HepG2 (cell line): ENCODE data around the gene CNTRL. TPM values are rescaled to one million over a fixed set of nuclear protein-coding genes. Genes with fewer than 3 reads are reported as not detected.

Experiments
- ATAC-seq: fragments of 200-7000 bp; cut with Tn5 transposase; 3 replicates; pipeline ENCODE4 v1.9.1; 2020; ENCODE audit warnings: mild to moderate bottlenecking, moderate library complexity
- BruUV-seq: library from RNA; stranded (reverse); fragments of 400-500 nt; replicated peaks from 2 replicates; lab custom pipeline; 2021; lab: Mats Ljungman, UMichigan
- CTCF ChIA-PET: fragments of 300-600 bp; formaldehyde crosslinking; extraction: SDS; loops from one replicate; lab custom pipeline; 2021; ENCODE audit warnings: low total read pairs, inconsistent platforms, low intra/inter-chr PET ratio; lab: Yijun Ruan, JAX
- POLR2A ChIA-PET: fragments of 350-600 bp; sonication (Branson Sonifier 250); formaldehyde crosslinking; loops from one replicate; lab custom pipeline; 2020; ENCODE audit warnings: antibody characterized with exemption, inconsistent platforms; lab: Yijun Ruan, JAX
- DNase-seq: peaks from one replicate; pipeline ENCODE4 v3.0.0-alpha.2; 2015; ENCODE audit warnings: low spot score
- FAIRE-seq: peaks from 3 replicates; lab custom pipeline; 2011; peaks lifted over from hg19 to GRCh38; lab: Jason Lieb, UNC
- H2AFZ ChIP-seq: one replicate; pipeline ENCODE4 v1.6.1; 2011; ENCODE audit warnings: low read length, inconsistent platforms
- H3K27ac ChIP-seq: fragments of 300-600 bp; 3 replicates; pipeline ENCODE4 v1.8.0; 2011; ENCODE audit warnings: mixed run types, mild to moderate bottlenecking, mixed read lengths, low read length, inconsistent platforms; ENCODE audit not compliant: insufficient read depth; ENCODE audit errors: extremely low read length
- H3K27me3 ChIP-seq, 2 experiments: fragments of 200-600 bp in 1 of 2; 2 replicates in 1 of 2; 3 replicates in 1 of 2; pipeline versions ENCODE4 v1.6.0 to v1.8.0; 2011; ENCODE audit warnings: low read length in 2 of 2, mild to moderate bottlenecking in 2 of 2, moderate library complexity in 2 of 2, inconsistent platforms in 1 of 2; ENCODE audit not compliant: insufficient read depth in 2 of 2, control insufficient read depth in 1 of 2
- H3K36me3 ChIP-seq, 2 experiments: fragments of 200-600 bp in 1 of 2; replicated peaks in 1 of 2; 2 replicates in 1 of 2; 3 replicates in 1 of 2; pipeline versions ENCODE4 v1.5.1 to v1.8.0; 2011; ENCODE audit warnings: low read length in 2 of 2, inconsistent platforms in 1 of 2; ENCODE audit not compliant: insufficient read depth in 2 of 2, control insufficient read depth in 1 of 2
- H3K4me1 ChIP-seq: 2 replicates; pipeline ENCODE4 v1.5.1; 2012; ENCODE audit warnings: low read length, inconsistent platforms; ENCODE audit not compliant: insufficient read depth
- H3K4me2 ChIP-seq: 2 replicates; pipeline ENCODE4 v1.6.0; 2011; ENCODE audit warnings: low read depth, low read length, inconsistent platforms
- H3K4me3 ChIP-seq, 3 experiments: fragments of 200-600 bp in 1 of 3; sonication (generic), shearing (Covaris generic) in 1 of 3; replicated peaks in 1 of 3; 2 replicates each; pipeline ENCODE4 v1.5.1; 2011 to 2016; ENCODE audit warnings: low read length in 3 of 3, inconsistent platforms in 2 of 3, low read depth in 2 of 3, mild to moderate bottlenecking in 2 of 3, control low read depth in 1 of 3, mixed read lengths in 1 of 3; ENCODE audit not compliant: insufficient read depth in 1 of 3
- H3K79me2 ChIP-seq: one replicate; pipeline ENCODE4 v1.6.1; 2011; ENCODE audit warnings: low read length, inconsistent platforms; ENCODE audit not compliant: insufficient read depth
- H3K9ac ChIP-seq: 2 replicates; pipeline ENCODE4 v1.6.0; 2011; ENCODE audit warnings: mild to moderate bottlenecking, low read depth, low read length, inconsistent platforms; ENCODE audit not compliant: insufficient read depth
- H3K9me3 ChIP-seq: 2 replicates; pipeline ENCODE4 v1.5.1; 2012; ENCODE audit warnings: mild to moderate bottlenecking, low read length
- H4K20me1 ChIP-seq: 2 replicates; pipeline ENCODE4 v1.6.0; 2011; ENCODE audit warnings: inconsistent platforms, mild to moderate bottlenecking, low read length, moderate library complexity; ENCODE audit not compliant: insufficient read depth
- CBX5 ChIP-seq: sonication (generic); formaldehyde crosslinking; IDR thresholded peaks from 2 replicates; pipeline ENCODE4 v1.4.0; 2020; ENCODE audit warnings: missing genetic modification reagents, borderline replicate concordance
- DPF2 ChIP-seq: sonication (generic); formaldehyde crosslinking; IDR thresholded peaks from 2 replicates; pipeline ENCODE4 v1.4.0; 2020; ENCODE audit warnings: mild to moderate bottlenecking, low read depth, missing genetic modification reagents, borderline replicate concordance
- KDM2A ChIP-seq: sonication (generic); formaldehyde crosslinking; IDR thresholded peaks from 2 replicates; pipeline ENCODE4 v1.4.0; 2020; ENCODE audit warnings: low read depth, missing genetic modification reagents, borderline replicate concordance
- KLF11 ChIP-seq: IDR thresholded peaks from 2 replicates; pipeline ENCODE4 v1.6.1; 2016; ENCODE audit warnings: missing compliant biosample characterization
- PCBP1 ChIP-seq: fragments of 200-400 bp; formaldehyde crosslinking; IDR thresholded peaks from 2 replicates; pipeline ENCODE4 v1.6.1; 2017; ENCODE audit warnings: mild to moderate bottlenecking, low read depth, low read length, borderline replicate concordance
- PRDM15 ChIP-seq: sonication (generic); formaldehyde crosslinking; IDR thresholded peaks from 2 replicates; pipeline ENCODE4 v1.4.0; 2020; ENCODE audit warnings: missing genetic modification reagents
- RAD21 ChIP-seq: fragments of 450-650 bp; formaldehyde crosslinking; IDR thresholded peaks from 2 replicates; pipeline ENCODE4 v1.5.0; 2020; ENCODE audit warnings: mild to moderate bottlenecking
- RELA ChIP-seq: sonication (generic); formaldehyde crosslinking; IDR thresholded peaks from 2 replicates; pipeline ENCODE4 v1.4.0; 2020; ENCODE audit warnings: missing genetic modification reagents
- SALL1 ChIP-seq: sonication (generic); formaldehyde crosslinking; IDR thresholded peaks from 2 replicates; pipeline ENCODE4 v1.8.0; 2022; ENCODE audit warnings: mild to moderate bottlenecking, missing genetic modification reagents
- SALL2 ChIP-seq: sonication (generic); formaldehyde crosslinking; IDR thresholded peaks from 2 replicates; pipeline ENCODE4 v1.8.1; 2023; ENCODE audit warnings: mild to moderate bottlenecking, missing genetic modification reagents, inconsistent platforms
- SNAPC2 ChIP-seq: sonication (generic); formaldehyde crosslinking; IDR thresholded peaks from 2 replicates; pipeline ENCODE4 v1.8.1; 2022; ENCODE audit warnings: mild to moderate bottlenecking, missing genetic modification reagents
- YEATS2 ChIP-seq: sonication (generic); formaldehyde crosslinking; IDR thresholded peaks from 2 replicates; pipeline ENCODE4 v1.4.0; 2020; ENCODE audit warnings: missing genetic modification reagents, borderline replicate concordance
- ZC3H13 ChIP-seq: sonication (generic); formaldehyde crosslinking; IDR thresholded peaks from 2 replicates; pipeline ENCODE4 v1.8.1; 2023; ENCODE audit warnings: mild to moderate bottlenecking, missing genetic modification reagents, moderate library complexity
- ZNF292 ChIP-seq: sonication (generic); formaldehyde crosslinking; IDR thresholded peaks from 2 replicates; pipeline ENCODE4 v1.8.1; 2022; ENCODE audit warnings: mild to moderate bottlenecking, low read depth, missing genetic modification reagents, borderline replicate concordance
- ZNF558 ChIP-seq: sonication (generic); formaldehyde crosslinking; IDR thresholded peaks from 2 replicates; pipeline ENCODE4 v1.9.0; 2022; ENCODE audit warnings: mild to moderate bottlenecking, missing genetic modification reagents, borderline replicate concordance
- ZNF644 ChIP-seq: IDR thresholded peaks from 2 replicates; pipeline ENCODE4 v1.6.1; 2016; ENCODE audit warnings: low read depth
- ZNF674 ChIP-seq: sonication (generic); formaldehyde crosslinking; IDR thresholded peaks from 2 replicates; pipeline ENCODE4 v1.5.0; 2020; ENCODE audit warnings: low read depth, mild to moderate bottlenecking, missing genetic modification reagents
- ZSCAN25 ChIP-seq: sonication (generic); formaldehyde crosslinking; IDR thresholded peaks from 2 replicates; pipeline ENCODE4 v1.8.0; 2022; ENCODE audit warnings: mild to moderate bottlenecking, missing genetic modification reagents
- WGBS: methylation state at CpG from one replicate; pipeline ENCODE4 v1.1.6; 2017; ENCODE audit warnings: low lambda C conversion rate; 5-methylcytosine and 5-hydroxymethylcytosine counted together
- in situ Hi-C: cut with HindIII; loops from 2 replicates; pipeline ENCODE4 v1.10.0; 2017; ENCODE audit warnings: low pct_unique_long_range_greater_than_20kb; ENCODE audit not compliant: extremely low pct_ligation_motif_present
- intact Hi-C: fragments of 100-400 bp; cut with micrococcal nuclease; formaldehyde crosslinking; loops from one replicate; pipeline ENCODE4 v1.10.0; 2022; ENCODE audit not compliant: unreplicated experiment
- polyA plus RNA-seq, 8 experiments: library from polyadenylated mRNA; depleted of rRNA in 3 of 8; stranded (reverse) in 7 of 8; unstranded in 1 of 8; fragments of >200 nt; fragmentation: Illumina TruSeq in 4 of 8; extraction: Trizol in 4 of 8; gene quantifications; 2 replicates each; pipeline versions ENCODE4 v1.2.1 to v1.2.3, GENCODE V29; 2011 to 2016; ENCODE audit warnings: low read depth in 4 of 8, missing spikeins in 1 of 8, mixed read lengths in 1 of 8; ENCODE audit not compliant: insufficient read depth in 1 of 8
- total RNA-seq, 5 experiments: library from RNA; depleted of rRNA; stranded (reverse); fragments of >200 nt; fragmentation: Illumina TruSeq; extraction: Trizol; gene quantifications; 2 replicates each; pipeline ENCODE4 v1.2.3, GENCODE V29; 2016; ENCODE audit warnings: low read depth in 1 of 5
- TF ChIP-seq, protein P1 (sequence below): IDR thresholded peaks from 2 replicates; pipeline ENCODE4 v1.6.1; 2018; ENCODE audit warnings: missing genetic modification reagents, mild to moderate bottlenecking, missing compliant biosample characterization
- TF ChIP-seq, protein P2 (sequence below): sonication (generic); formaldehyde crosslinking; IDR thresholded peaks from 2 replicates; pipeline ENCODE4 v1.8.1; 2023; ENCODE audit warnings: mild to moderate bottlenecking, inconsistent platforms, moderate library complexity, missing genetic modification reagents, borderline replicate concordance

Gene CNTRL
- total and polyA plus RNA-seq, 2 of the 13 experiments (the other 11 are each of a cell fraction or from before 2014, with no cell fraction given): 7.5 to 11.8 TPM

GRCh38 chr9:121191235-121191634 lies 116.5 kb downstream of the CNTRL start:
- TF ChIP-seq PCBP1: no peak
- no peak for TF ChIP-seq ZSCAN25
- TF ChIP-seq ZNF558: no peak
- TF ChIP-seq YEATS2 (CRISPR knock-in tag): no peak
- TF ChIP-seq SNAPC2 (CRISPR knock-in tag): no peak
- TF ChIP-seq, protein P1, sequence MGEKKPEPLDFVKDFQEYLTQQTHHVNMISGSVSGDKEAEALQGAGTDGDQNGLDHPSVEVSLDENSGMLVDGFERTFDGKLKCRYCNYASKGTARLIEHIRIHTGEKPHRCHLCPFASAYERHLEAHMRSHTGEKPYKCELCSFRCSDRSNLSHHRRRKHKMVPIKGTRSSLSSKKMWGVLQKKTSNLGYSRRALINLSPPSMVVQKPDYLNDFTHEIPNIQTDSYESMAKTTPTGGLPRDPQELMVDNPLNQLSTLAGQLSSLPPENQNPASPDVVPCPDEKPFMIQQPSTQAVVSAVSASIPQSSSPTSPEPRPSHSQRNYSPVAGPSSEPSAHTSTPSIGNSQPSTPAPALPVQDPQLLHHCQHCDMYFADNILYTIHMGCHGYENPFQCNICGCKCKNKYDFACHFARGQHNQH (CRISPR knock-in tag): no peak
- no peak for TF ChIP-seq SALL1 (CRISPR knock-in tag)
- TF ChIP-seq ZNF674 (CRISPR knock-in tag): no peak
- TF ChIP-seq PRDM15 (CRISPR knock-in tag): no peak
- no peak for TF ChIP-seq RAD21 (CRISPR knock-in tag)
- no peak for TF ChIP-seq ZC3H13 (CRISPR knock-in tag)
- TF ChIP-seq ZNF292 (CRISPR knock-in tag): no peak
- TF ChIP-seq KLF11 (CRISPR knock-in tag): no peak
- TF ChIP-seq KDM2A (CRISPR knock-in tag): no peak
- no peak for TF ChIP-seq ZNF644
- TF ChIP-seq, protein P2, sequence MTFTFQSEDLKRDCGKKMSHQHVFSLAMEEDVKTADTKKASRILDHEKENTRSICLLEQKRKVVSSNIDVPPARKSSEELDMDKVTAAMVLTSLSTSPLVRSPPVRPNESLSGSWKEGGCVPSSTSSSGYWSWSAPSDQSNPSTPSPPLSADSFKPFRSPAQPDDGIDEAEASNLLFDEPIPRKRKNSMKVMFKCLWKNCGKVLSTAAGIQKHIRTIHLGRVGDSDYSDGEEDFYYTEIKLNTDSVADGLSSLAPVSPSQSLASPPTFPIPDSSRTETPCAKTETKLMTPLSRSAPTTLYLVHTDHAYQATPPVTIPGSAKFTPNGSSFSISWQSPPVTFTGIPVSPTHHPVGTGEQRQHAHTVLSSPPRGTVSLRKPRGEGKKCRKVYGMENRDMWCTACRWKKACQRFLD (CRISPR knock-in tag): no peak
- no peak for TF ChIP-seq CBX5 (CRISPR knock-in tag)
- TF ChIP-seq DPF2 (CRISPR knock-in tag): no peak
- no peak for TF ChIP-seq RELA (CRISPR knock-in tag)
- no peak for TF ChIP-seq SALL2
- intact Hi-C loops (no loop called here), in situ Hi-C loops (no loop called here)
- Histone ChIP-seq H3K27me3 (no peaks in the 10 kb centered on the region), H4K20me1 (peaks cover 31% of the 10 kb centered on the region), H3K9me3 (no peaks in the 10 kb centered on the region), H3K4me3 (no peak overlapping the region), H3K4me2 (no peak overlapping the region), H3K36me3 (peaks cover 1 to 4% of the 10 kb centered on the region in 2 experiments; a peak in 1 of 5 replicates), H3K9ac (no peak overlapping the region), H2AFZ (no peak overlapping the region), H3K79me2 (peaks cover 96% of the 10 kb centered on the region), H3K4me1 (peaks cover 70% of the 10 kb centered on the region), H3K27ac (no peak overlapping the region)
- WGBS: 100% methylated on average over 2 of the region's 2 CpGs
- DNase-seq: no peak
- POLR2A ChIA-PET: no interaction called here
- no TSS peak for BruUV-seq
- CTCF ChIA-PET: no interaction called here
- no peak for ATAC-seq
- FAIRE-seq: no peak
